Inferior parietal cortex (tissue), 1 donor: ENCODE data around the gene RIBC2.
"Not testable (repeated sequence)": the region's sequence is repeated elsewhere in the genome, so short reads cannot be mapped to it uniquely, and the experiment has no call there.

Experiments used
- DNase-seq: peaks from one replicate; pipeline ENCODE4 v3.0.0-alpha.2; 2016; ENCODE audit errors: extremely low spot score

Gene RIBC2

GRCh38 chr22:45413368-45414211 is at the start of gene RIBC2, which contains the start of gene SMC1B:
RIBC2 (plus strand) TSS chr22:45413693; CDS start chr22:45413887, 194 bp downstream.
SMC1B (minus strand) TSS chr22:45413599; CDS start chr22:45413567, 32 bp downstream.
- peak; percentile 53 for DNase-seq

GRCh38 chr22:45366713-45367112 is 46.8 kb upstream of the RIBC2 start:
- DNase-seq = no peak

- DNase-seq = not testable (repeated sequence)
Measured at GRCh38 chr22:45373592-45373991, 39.9 kb upstream of the RIBC2 start.

- no peak for DNase-seq
Measured at GRCh38 chr22:45376009-45376408, 37.5 kb upstream of the RIBC2 start.

GRCh38 chr22:45376703-45377102 is 36.8 kb upstream of the RIBC2 start:
- DNase-seq = no peak

GRCh38 chr22:45381348-45381747 is 32.1 kb upstream of the RIBC2 start:
- DNase-seq = no peak

- no peak for DNase-seq
Measured at GRCh38 chr22:45389546-45389945, 23.9 kb upstream of the RIBC2 start.

GRCh38 chr22:45397806-45398205 is 15.7 kb upstream of the RIBC2 start:
- DNase-seq = no peak

- no peak for DNase-seq
Measured at GRCh38 chr22:45398214-45398613, 15.3 kb upstream of the RIBC2 start.

GRCh38 chr22:45399712-45400445 is 13.6 kb upstream of the RIBC2 start:
- DNase-seq = no peak

- no peak for DNase-seq
Measured at GRCh38 chr22:45402466-45402985, 11.0 kb upstream of the RIBC2 start.

- DNase-seq = no peak
Measured at GRCh38 chr22:45407793-45408192, 5.7 kb upstream of the RIBC2 start.

- DNase-seq = no peak
Measured at GRCh38 chr22:45413013-45413367, 503 bp upstream of the RIBC2 start.

- DNase-seq = no peak
Measured at GRCh38 chr22:45418056-45418769, 4.7 kb downstream of the RIBC2 start.

- DNase-seq = no peak
Measured at GRCh38 chr22:45418770-45419138, 5.3 kb downstream of the RIBC2 start.

- no peak for DNase-seq
Measured at GRCh38 chr22:45420011-45420410, 6.5 kb downstream of the RIBC2 start.

- no peak for DNase-seq
Measured at GRCh38 chr22:45420539-45420938, 7.0 kb downstream of the RIBC2 start.

- DNase-seq = no peak
Measured at GRCh38 chr22:45421349-45422055, 8.0 kb downstream of the RIBC2 start.

- no peak for DNase-seq
Measured at GRCh38 chr22:45422237-45422983, 8.9 kb downstream of the RIBC2 start.

GRCh38 chr22:45423524-45423923 is 10.0 kb downstream of the RIBC2 start:
- no peak for DNase-seq

GRCh38 chr22:45424241-45424731 is 10.8 kb downstream of the RIBC2 start:
- no peak for DNase-seq
